SK-N-SH treated with all-trans-retinoic acid at 6 μM for 48 hours (cell line): ENCODE measurements around the gene GPER1.

Experiments
- ARNTL ChIP-seq: fragments of 450-650 bp; formaldehyde crosslinking; IDR thresholded peaks from 2 replicates; pipeline ENCODE4 v1.5.0; 2020; ENCODE audit warnings: low read depth, mild to moderate bottlenecking, moderate library complexity, borderline replicate concordance
- ESRRG ChIP-seq: fragments of 250-450 bp; sonication (Bioruptor Pico); IDR thresholded peaks from 2 replicates; pipeline ENCODE4 v1.6.1; 2021; ENCODE audit warnings: mild to moderate bottlenecking
- GLIS3 ChIP-seq: fragments of 250-450 bp; sonication (Bioruptor Pico); IDR thresholded peaks from 2 replicates; pipeline ENCODE4 v1.5.0; 2020; ENCODE audit warnings: mild to moderate bottlenecking, moderate library complexity
- POU6F1 ChIP-seq: fragments of 250-450 bp; sonication (Bioruptor Pico); IDR thresholded peaks from 2 replicates; pipeline ENCODE4 v1.8.0; 2021; ENCODE audit warnings: low read depth, mild to moderate bottlenecking, moderate library complexity, borderline replicate concordance
- TOX ChIP-seq: fragments of 250-450 bp; sonication (Bioruptor Pico); IDR thresholded peaks from 2 replicates; pipeline ENCODE4 v1.8.0; 2021; ENCODE audit warnings: mild to moderate bottlenecking, moderate library complexity, borderline replicate concordance
- ZC3H10 ChIP-seq: fragments of 250-450 bp; sonication (Bioruptor Pico); IDR thresholded peaks from 2 replicates; pipeline ENCODE4 v1.5.1; 2021; ENCODE audit warnings: mild to moderate bottlenecking, moderate library complexity
- ZFP3 ChIP-seq: fragments of 250-450 bp; sonication (Bioruptor Pico); IDR thresholded peaks from 2 replicates; pipeline ENCODE4 v1.5.0; 2020; ENCODE audit warnings: mild to moderate bottlenecking, moderate library complexity

DNA sequence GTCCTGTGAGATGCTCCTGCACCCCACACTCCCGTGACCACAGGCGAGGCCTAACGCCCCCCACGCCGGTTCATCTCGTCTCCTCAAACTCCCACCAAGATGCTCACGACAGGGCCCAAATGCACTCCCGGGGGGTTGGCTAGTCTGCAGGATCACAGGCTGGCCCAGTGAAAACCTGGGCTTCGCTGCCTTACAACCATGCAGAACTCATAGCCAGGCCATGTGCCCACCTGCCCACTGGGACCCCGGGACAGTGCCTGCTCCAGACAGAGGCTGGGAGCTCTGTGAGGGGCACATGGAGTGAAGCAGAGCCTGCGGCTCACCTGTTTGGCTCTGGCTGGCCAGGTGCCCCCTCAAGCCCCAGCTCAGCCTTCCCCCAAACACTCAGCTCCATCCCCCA is 9.4 kb upstream of the GPER1 start:
- no peak for TF ChIP-seq ARNTL (CRISPR knock-in tag)
- no peak for TF ChIP-seq ESRRG
- TF ChIP-seq POU6F1 (CRISPR knock-in tag): no peak
- TF ChIP-seq TOX (CRISPR knock-in tag): no peak
- no peak for TF ChIP-seq GLIS3
- TF ChIP-seq ZC3H10: no peak
- TF ChIP-seq ZFP3 (CRISPR knock-in tag): no peak
